ENCODE data around the gene RHOB.
A peak's percentile ranks its signal among the peaks of the same experiment; 100 is the strongest.

- no peak for TF ChIP-seq CTCF (IDR thresholded peaks at IDR 0.05)
- TF ChIP-seq POLR2A (IDR thresholded peaks at IDR 0.05) = peak in 1 of 3 donors; percentile 31
Observed at GRCh38 chr2:20424300-20425290, 22.3 kb upstream of the RHOB start.

Measured in body of pancreas (tissue), 4 donors.